ENCODE measurements around the gene CDC42BPB.

Gene CDC42BPB

GRCh38 chr14:102971314-102971713 is 86.0 kb downstream of the CDC42BPB start:
- DNase-seq (ENCODE audit: extremely low read depth in 1 of 2, low read depth in 1 of 2), result no peak

GRCh38 chr14:102970496-102970895 is 86.9 kb downstream of the CDC42BPB start:
- no peak for DNase-seq (ENCODE audit: extremely low read depth in 1 of 2, low read depth in 1 of 2)

- DNase-seq (ENCODE audit: extremely low read depth in 1 of 2, low read depth in 1 of 2), result no peak
Measured at GRCh38 chr14:102969901-102970300, 87.4 kb downstream of the CDC42BPB start.

GRCh38 chr14:102969060-102969791 is 88.1 kb downstream of the CDC42BPB start:
- DNase-seq (ENCODE audit: extremely low read depth in 1 of 2, low read depth in 1 of 2), result no peak

- no peak for DNase-seq (ENCODE audit: extremely low read depth in 1 of 2, low read depth in 1 of 2)
Measured at GRCh38 chr14:102968306-102968705, 89.0 kb downstream of the CDC42BPB start.

- DNase-seq (ENCODE audit: extremely low read depth in 1 of 2, low read depth in 1 of 2), result no peak
Measured at GRCh38 chr14:102967506-102967795, 89.9 kb downstream of the CDC42BPB start.

- no peak for DNase-seq (ENCODE audit: extremely low read depth in 1 of 2, low read depth in 1 of 2)
Measured at GRCh38 chr14:102966681-102967505, 90.5 kb downstream of the CDC42BPB start.

- no peak for DNase-seq (ENCODE audit: extremely low read depth in 1 of 2, low read depth in 1 of 2)
Measured at GRCh38 chr14:102965971-102966655, 91.2 kb downstream of the CDC42BPB start.

- no peak for DNase-seq (ENCODE audit: extremely low read depth in 1 of 2, low read depth in 1 of 2)
Measured at GRCh38 chr14:102965282-102965681, 92.1 kb downstream of the CDC42BPB start.

GRCh38 chr14:102964152-102964730 is 93.1 kb downstream of the CDC42BPB start:
- DNase-seq (ENCODE audit: extremely low read depth in 1 of 2, low read depth in 1 of 2), result no peak

- DNase-seq (ENCODE audit: extremely low read depth in 1 of 2, low read depth in 1 of 2), result no peak
Measured at GRCh38 chr14:102962111-102962627, 95.2 kb downstream of the CDC42BPB start.

GRCh38 chr14:102958461-102958860 is 98.9 kb downstream of the CDC42BPB start:
- DNase-seq (ENCODE audit: extremely low read depth in 1 of 2, low read depth in 1 of 2), result no peak

GRCh38 chr14:102957222-102957621 is 100.1 kb downstream of the CDC42BPB start:
- DNase-seq (ENCODE audit: extremely low read depth in 1 of 2, low read depth in 1 of 2), result no peak

- no peak for DNase-seq (ENCODE audit: extremely low read depth in 1 of 2, low read depth in 1 of 2)
Measured at GRCh38 chr14:102955636-102956408, 101.5 kb downstream of the CDC42BPB start.

GRCh38 chr14:102954081-102954789 is 103.1 kb downstream of the CDC42BPB start:
- DNase-seq (ENCODE audit: extremely low read depth in 1 of 2, low read depth in 1 of 2), result no peak

- DNase-seq (ENCODE audit: extremely low read depth in 1 of 2, low read depth in 1 of 2), result no peak
Measured at GRCh38 chr14:102953100-102953499, 104.2 kb downstream of the CDC42BPB start.

- DNase-seq (ENCODE audit: extremely low read depth in 1 of 2, low read depth in 1 of 2), result no peak
Measured at GRCh38 chr14:102952276-102952675, 105.1 kb downstream of the CDC42BPB start.

GRCh38 chr14:102951799-102952198 is 105.5 kb downstream of the CDC42BPB start:
- DNase-seq (ENCODE audit: extremely low read depth in 1 of 2, low read depth in 1 of 2), result no peak

- no peak for DNase-seq (ENCODE audit: extremely low read depth in 1 of 2, low read depth in 1 of 2)
Measured at GRCh38 chr14:102951034-102951433, 106.3 kb downstream of the CDC42BPB start.
